ENCODE measurements around the gene CDK18.

Gene CDK18

GRCh38 chr1:205523891-205524793, 19.7 kb downstream of the CDK18 start:
- DNase-seq (ENCODE audit: low spot score) = peak; percentile 88

- DNase-seq (ENCODE audit: low spot score) = no peak
These were observed 20.3 kb downstream of the CDK18 start for GRCh38 chr1:205524794-205525101.

- DNase-seq (ENCODE audit: low spot score) = no peak
These were observed 21.2 kb downstream of the CDK18 start for GRCh38 chr1:205525495-205526285.

DNA sequence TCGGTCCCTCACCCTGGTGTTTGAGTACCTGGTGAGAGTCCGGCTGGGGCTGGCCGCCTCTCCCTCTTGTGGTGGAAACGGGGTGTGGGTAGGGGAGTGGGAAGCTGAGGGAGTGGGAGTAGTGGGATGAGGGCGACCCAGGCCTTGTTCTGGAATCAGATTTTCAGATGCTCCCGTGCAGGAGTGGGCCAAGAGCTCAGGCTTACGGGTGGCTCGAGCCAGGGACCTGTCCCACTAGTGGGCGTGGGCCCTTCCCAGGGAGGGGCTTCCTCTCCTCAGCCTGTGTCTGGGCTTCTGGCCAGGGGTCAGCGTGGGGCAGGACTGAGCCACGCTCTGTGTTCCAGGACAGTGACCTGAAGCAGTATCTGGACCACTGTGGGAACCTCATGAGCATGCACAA, 22.0 kb downstream of the CDK18 start:
- no peak for DNase-seq (ENCODE audit: low spot score)

- DNase-seq (ENCODE audit: low spot score) = no peak
These were observed 23.5 kb downstream of the CDK18 start for GRCh38 chr1:205527931-205528330.

DNA sequence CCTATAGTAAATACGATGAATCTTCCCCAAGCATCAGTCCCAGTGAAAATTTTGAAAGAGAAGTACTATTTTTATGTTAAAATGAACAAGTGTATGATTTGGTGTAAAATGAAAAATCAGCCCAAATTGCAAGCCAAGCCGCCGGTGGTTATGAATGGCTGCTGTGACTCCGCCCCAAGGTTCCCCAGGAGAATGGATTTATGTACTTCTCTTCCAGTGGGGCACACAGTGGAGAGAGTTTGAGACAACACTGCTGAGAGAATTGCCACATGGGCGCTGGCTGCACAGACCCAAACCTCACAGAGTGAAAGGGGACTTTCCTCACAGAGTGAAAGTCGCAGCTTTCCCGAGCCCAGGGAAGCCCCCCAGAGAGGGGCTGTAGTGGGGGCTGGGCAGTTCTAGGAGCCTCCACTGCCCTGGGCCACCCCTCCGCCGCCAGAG, 24.0 kb downstream of the CDK18 start:
- DNase-seq (ENCODE audit: low spot score) = no peak

- peak; percentile 90 for DNase-seq (ENCODE audit: low spot score)
These were observed 24.7 kb downstream of the CDK18 start for GRCh38 chr1:205528887-205529825.

GRCh38 chr1:205530116-205530515, 25.6 kb downstream of the CDK18 start:
- DNase-seq (ENCODE audit: low spot score) = no peak

DNA sequence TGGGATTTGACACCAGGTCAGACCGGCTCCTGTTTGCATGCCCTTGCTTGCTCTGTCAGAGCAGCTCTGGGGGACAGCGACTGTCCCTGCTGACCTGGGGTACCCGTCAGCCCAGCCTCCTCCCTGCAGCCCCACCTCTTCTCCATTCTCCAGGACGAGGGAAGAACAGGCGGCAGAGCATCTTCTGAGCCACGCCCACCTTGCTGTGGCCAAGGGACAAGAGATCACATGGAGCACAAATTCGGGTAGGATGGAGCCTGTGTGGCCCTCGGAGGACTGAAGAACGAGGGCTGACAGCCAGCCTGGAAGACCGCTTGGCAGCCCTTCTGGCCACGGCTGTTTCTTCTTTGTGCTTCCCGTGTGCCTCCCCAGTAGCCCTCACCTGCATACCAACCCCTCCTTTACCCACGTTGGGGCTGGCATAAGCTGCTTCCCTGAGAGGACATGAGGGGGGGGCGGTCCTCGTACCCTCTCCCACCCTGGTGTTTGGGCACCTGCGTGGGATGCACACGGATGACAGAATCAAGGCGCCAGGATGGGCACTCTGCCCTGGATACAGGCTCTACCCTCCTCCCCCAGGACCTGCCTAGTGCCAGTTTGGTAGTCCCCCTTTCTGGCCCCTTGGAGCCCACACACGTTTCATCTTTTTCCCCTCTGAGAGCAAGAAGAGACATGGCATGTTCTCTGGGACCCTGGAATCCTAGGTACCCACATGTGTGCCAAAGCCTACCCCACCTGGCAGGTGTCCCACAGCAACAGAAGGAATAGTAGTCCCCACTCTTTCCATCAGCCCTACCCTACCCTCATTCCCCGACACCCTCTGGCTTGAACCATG, 26.9 kb downstream of the CDK18 start:
- no peak for DNase-seq (ENCODE audit: low spot score)

DNA sequence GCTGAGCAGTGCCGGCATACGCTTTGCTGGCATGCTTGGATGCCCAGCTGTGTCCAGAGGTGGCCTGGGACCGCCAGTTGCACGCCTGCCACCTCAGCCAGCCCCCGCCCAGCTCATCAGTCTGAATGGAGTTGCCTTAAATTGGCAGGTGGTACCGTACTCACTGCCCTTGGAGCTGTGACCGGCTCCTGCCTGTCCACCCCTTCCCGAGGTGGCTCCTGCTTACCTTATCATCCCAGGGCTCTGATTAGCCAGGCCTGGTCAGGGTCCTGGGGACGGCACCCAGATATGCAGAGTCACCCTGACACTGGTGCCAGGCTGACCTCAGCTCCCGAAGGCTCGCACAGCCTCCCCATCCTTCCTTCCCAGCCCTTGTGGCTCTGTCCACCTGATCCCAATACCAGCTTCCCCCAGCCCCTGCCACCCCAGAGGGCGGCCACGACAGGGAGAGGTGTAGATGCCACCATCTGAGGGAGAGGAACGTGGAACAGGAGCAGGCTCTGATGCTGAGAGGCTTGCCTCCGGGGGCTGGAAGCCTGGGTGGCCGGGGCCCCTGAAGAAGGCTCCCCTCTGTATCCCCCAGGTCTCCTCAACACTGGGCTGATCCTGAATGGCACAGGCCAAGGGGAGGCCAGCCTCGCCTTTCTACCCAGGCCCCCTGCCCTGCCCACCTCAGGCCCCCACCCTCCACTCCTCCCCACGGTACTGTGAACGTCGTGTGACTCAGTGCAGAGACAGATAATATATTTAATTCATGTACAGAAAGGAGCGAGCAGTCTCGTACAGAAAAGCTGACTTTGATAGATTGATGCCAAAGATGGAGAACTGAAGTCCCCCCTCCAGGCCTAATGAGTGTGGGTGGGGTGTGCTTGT, 27.8 kb downstream of the CDK18 start:
- DNase-seq (ENCODE audit: low spot score) = no peak

GRCh38 chr1:205532996-205533735, 28.7 kb downstream of the CDK18 start:
- DNase-seq (ENCODE audit: low spot score) = no peak

GRCh38 chr1:205533748-205534443, 29.4 kb downstream of the CDK18 start:
- no peak for DNase-seq (ENCODE audit: low spot score)

DNA sequence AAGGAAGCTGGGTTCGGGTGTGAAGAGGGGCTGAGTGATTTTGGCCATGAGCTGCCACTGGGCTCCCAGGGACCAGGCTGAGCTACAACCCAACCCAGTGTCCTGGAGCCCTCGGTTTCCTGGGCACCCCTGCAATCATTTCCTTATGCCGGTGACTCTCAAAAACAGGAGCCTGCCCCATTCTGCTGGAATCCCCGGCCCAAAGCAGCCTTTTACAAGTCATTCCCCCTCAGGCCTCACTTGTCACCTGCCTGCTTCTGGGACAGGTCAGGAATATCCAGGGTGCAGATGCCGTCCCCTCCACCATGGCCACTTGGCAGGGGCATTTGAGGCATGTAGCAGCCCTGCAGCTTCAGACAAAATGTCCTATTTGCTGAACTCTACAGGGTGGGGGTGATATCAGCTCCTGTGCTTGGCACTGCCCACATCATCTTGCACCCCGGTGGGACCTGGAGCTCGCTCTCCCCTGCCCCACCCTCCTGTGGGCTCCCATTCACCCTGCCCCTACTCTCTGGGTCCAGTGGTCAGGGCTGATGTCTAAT, 30.0 kb downstream of the CDK18 start:
- no peak for DNase-seq (ENCODE audit: low spot score)

GRCh38 chr1:205535096-205535495, 30.6 kb downstream of the CDK18 start:
- DNase-seq (ENCODE audit: low spot score) = no peak

DNA sequence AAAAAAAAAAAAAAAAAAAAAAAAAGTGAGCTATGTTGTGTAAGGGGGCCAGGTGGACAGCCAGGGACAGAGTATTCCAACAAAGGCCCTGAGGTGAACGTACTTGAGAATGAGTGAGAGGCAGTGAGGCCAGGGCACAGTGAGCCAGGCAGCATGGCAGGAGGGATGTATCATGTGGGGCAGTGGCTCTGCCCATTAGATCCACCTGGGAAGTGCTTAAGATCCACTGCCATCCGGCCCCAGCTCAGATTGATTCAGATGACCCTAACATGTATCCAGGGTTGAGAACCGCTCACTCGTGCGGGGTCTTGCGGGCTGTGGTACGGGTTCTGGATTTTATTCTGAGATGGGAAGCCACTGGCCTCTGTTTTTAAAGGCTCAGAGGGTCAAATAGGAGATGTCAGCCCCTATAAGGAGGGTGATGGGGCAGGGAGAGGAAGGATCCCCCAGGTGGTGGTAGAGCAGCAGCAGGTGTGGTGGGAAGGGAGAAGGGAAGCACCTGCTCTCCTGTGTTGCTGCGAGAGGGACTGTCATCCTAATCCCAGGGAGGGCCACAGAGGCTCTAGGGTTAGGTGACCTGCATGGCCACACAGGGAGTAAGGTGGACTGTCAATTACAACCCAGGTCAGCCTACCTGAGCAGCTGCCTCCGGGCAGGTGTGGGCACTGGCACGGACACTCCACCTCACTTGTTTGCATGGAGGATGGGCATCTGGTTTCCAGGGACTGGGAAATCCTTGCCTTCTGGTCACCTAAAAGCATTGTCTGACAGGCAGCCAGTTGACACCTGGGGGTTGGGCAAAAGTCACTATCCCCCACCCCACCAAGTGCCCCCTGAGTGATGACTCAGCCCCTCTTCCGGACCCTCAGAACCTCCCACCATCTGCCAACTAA, 31.6 kb downstream of the CDK18 start:
- DNase-seq (ENCODE audit: low spot score) = no peak

DNA sequence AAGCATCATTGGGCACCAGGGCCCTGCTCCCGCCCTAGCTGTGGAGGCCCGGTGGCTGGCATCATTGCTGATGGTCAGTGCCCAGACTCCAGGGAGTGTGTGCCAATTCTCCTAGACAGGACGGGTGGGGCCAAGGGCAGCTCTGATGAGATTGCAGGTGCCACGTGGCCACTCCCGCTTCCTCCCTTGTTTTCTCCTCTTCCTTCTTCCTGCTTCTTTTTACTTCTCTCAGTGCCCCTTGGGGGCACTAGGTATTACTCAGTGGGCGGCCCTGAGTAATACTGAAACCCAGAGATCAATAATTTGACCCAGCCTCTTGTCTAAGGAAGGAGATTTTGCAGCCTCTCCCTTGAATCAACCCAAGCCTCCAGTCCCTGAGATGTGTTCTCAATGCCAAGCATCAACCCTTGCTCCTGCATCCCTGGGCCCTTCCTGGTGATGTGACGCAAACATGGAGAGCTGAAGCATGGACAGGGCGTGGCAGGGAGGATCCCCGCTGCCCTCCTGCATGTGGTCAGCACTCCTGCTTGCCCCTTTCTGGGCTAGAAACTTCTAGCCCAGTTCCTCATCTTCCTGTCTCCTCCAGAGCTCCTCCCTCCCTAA, 32.4 kb downstream of the CDK18 start:
- no peak for DNase-seq (ENCODE audit: low spot score)

- no peak for DNase-seq (ENCODE audit: low spot score)
These were observed 33.0 kb downstream of the CDK18 start for GRCh38 chr1:205537386-205538018.
